HEK293 (cell line): ENCODE data around the gene INSYN1.
A peak's percentile ranks its signal among the peaks of the same experiment; 100 is the strongest.

Experiments used
- CTCF ChIA-PET: fragments of 350-600 bp; formaldehyde crosslinking; extraction: SDS; loops from one replicate; lab custom pipeline; 2021; ENCODE audit warnings: antibody characterized with exemption; lab: Yijun Ruan, JAX
- POLR2A ChIA-PET: fragments of 300-600 bp; formaldehyde crosslinking; extraction: SDS; loops from one replicate; lab custom pipeline; 2020; ENCODE audit warnings: antibody characterized with exemption, inconsistent platforms; lab: Yijun Ruan, JAX
- H3K27ac ChIP-seq: fragments of 200-500 bp; sonication (Bioruptor generic); 2 replicates; pipeline ENCODE4 v1.5.1; 2014; ENCODE audit warnings: low read depth, low read length, control low read depth, inconsistent platforms; ENCODE audit errors: extremely low read depth
- H3K36me3 ChIP-seq, 2 experiments: fragments of 200-500 bp in 1 of 2; sonication (Bioruptor generic) in 1 of 2; 1 replicate in 1 of 2; 2 replicates in 1 of 2; pipeline ENCODE4 v1.5.1; 2014 to 2017; ENCODE audit warnings: inconsistent platforms in 2 of 2, low read length in 2 of 2; ENCODE audit not compliant: control insufficient read depth in 2 of 2, insufficient read depth in 1 of 2
- H3K4me1 ChIP-seq: fragments of 200-500 bp; sonication (Bioruptor generic); 2 replicates; pipeline ENCODE4 v1.5.1; 2014; ENCODE audit warnings: mild to moderate bottlenecking, low read length, inconsistent platforms; ENCODE audit not compliant: control insufficient read depth, insufficient read depth
- H3K4me3 ChIP-seq: 2 replicates; pipeline ENCODE4 v1.5.1; 2011; ENCODE audit warnings: low read depth, mild to moderate bottlenecking, control low read depth, low read length, moderate library complexity
- H3K9me3 ChIP-seq: fragments of 200-500 bp; sonication (Bioruptor generic); 2 replicates; pipeline ENCODE4 v1.5.1; 2014; ENCODE audit warnings: low read depth, low read length, inconsistent platforms; ENCODE audit not compliant: control insufficient read depth, insufficient read depth
- BCL6B ChIP-seq: fragments of 450-650 bp; formaldehyde crosslinking; IDR thresholded peaks from 2 replicates; pipeline ENCODE4 v1.5.1; 2017; ENCODE audit warnings: missing biosample characterization, missing genetic modification characterization
- GFI1B ChIP-seq: fragments of 450-650 bp; formaldehyde crosslinking; IDR thresholded peaks from 2 replicates; pipeline ENCODE4 v1.5.1; 2016; ENCODE audit warnings: missing biosample characterization, missing genetic modification characterization
- GLIS2 ChIP-seq: fragments of 450-650 bp; formaldehyde crosslinking; IDR thresholded peaks from 2 replicates; pipeline ENCODE4 v1.5.1; 2016; ENCODE audit warnings: missing biosample characterization, missing genetic modification characterization
- REPIN1 ChIP-seq: fragments of 450-650 bp; formaldehyde crosslinking; IDR thresholded peaks from 2 replicates; pipeline ENCODE4 v1.5.1; 2017; ENCODE audit warnings: missing biosample characterization, missing genetic modification characterization, low read depth
- SALL2 ChIP-seq: fragments of 450-650 bp; formaldehyde crosslinking; IDR thresholded peaks from 2 replicates; pipeline ENCODE4 v1.5.0; 2017; ENCODE audit warnings: missing biosample characterization, mild to moderate bottlenecking, missing genetic modification characterization, borderline replicate concordance
- TCF7L2 ChIP-seq: IDR thresholded peaks from 2 replicates; pipeline ENCODE4 v1.6.1; 2011; ENCODE audit warnings: low read depth, mild to moderate bottlenecking, inconsistent platforms, low read length, moderate library complexity, borderline replicate concordance
- TSHZ1 ChIP-seq: fragments of 450-650 bp; formaldehyde crosslinking; IDR thresholded peaks from 2 replicates; pipeline ENCODE4 v1.5.1; 2016; ENCODE audit warnings: missing biosample characterization, missing genetic modification characterization, borderline replicate concordance
- YY1 ChIP-seq: fragments of 450-650 bp; formaldehyde crosslinking; IDR thresholded peaks from 2 replicates; pipeline ENCODE4 v1.5.1; 2018; ENCODE audit warnings: missing biosample characterization, missing genetic modification characterization
- ZBTB17 ChIP-seq: fragments of 450-650 bp; formaldehyde crosslinking; IDR thresholded peaks from 2 replicates; pipeline ENCODE4 v1.5.1; 2016; ENCODE audit warnings: missing biosample characterization, missing genetic modification characterization
- ZBTB20 ChIP-seq: fragments of 450-650 bp; formaldehyde crosslinking; IDR thresholded peaks from 2 replicates; pipeline ENCODE4 v1.5.1; 2016; ENCODE audit warnings: missing biosample characterization, missing genetic modification characterization
- ZBTB49 ChIP-seq: fragments of 450-650 bp; formaldehyde crosslinking; IDR thresholded peaks from 2 replicates; pipeline ENCODE4 v1.5.1; 2016; ENCODE audit warnings: missing biosample characterization, missing genetic modification characterization, low read depth
- ZBTB7A ChIP-seq: fragments of 450-650 bp; formaldehyde crosslinking; IDR thresholded peaks from 2 replicates; pipeline ENCODE4 v1.5.1; 2016; ENCODE audit warnings: low read depth, missing biosample characterization, missing genetic modification characterization
- ZFHX2 ChIP-seq: fragments of 450-650 bp; formaldehyde crosslinking; conservative IDR thresholded peaks from 2 replicates; pipeline ENCODE4 v1.5.1; 2016; ENCODE audit warnings: missing biosample characterization, missing genetic modification characterization
- ZFP41 ChIP-seq: fragments of 450-650 bp; formaldehyde crosslinking; IDR thresholded peaks from 2 replicates; pipeline ENCODE4 v1.5.1; 2016; ENCODE audit warnings: missing biosample characterization, missing genetic modification characterization, borderline replicate concordance
- ZNF112 ChIP-seq: fragments of 450-650 bp; formaldehyde crosslinking; IDR thresholded peaks from 2 replicates; pipeline ENCODE4 v1.5.0; 2017; ENCODE audit warnings: missing biosample characterization, missing genetic modification characterization
- ZNF155 ChIP-seq: fragments of 450-650 bp; formaldehyde crosslinking; IDR thresholded peaks from 2 replicates; pipeline ENCODE4 v1.5.1; 2016; ENCODE audit warnings: missing biosample characterization, missing genetic modification characterization
- ZNF175 ChIP-seq: fragments of 450-650 bp; formaldehyde crosslinking; IDR thresholded peaks from 2 replicates; pipeline ENCODE4 v1.5.1; 2016; ENCODE audit warnings: missing biosample characterization, missing genetic modification characterization
- ZNF19 ChIP-seq: fragments of 450-650 bp; formaldehyde crosslinking; IDR thresholded peaks from 2 replicates; pipeline ENCODE4; 2016; ENCODE audit warnings: missing biosample characterization, missing genetic modification characterization, low read depth
- ZNF211 ChIP-seq: fragments of 450-650 bp; formaldehyde crosslinking; IDR thresholded peaks from 2 replicates; pipeline ENCODE4 v1.5.1; 2016; ENCODE audit warnings: low read depth, missing biosample characterization, missing genetic modification characterization
- ZNF239 ChIP-seq: fragments of 450-650 bp; formaldehyde crosslinking; IDR thresholded peaks from 2 replicates; pipeline ENCODE4 v1.5.1; 2016; ENCODE audit warnings: missing biosample characterization, missing genetic modification characterization
- ZNF350 ChIP-seq: fragments of 450-650 bp; formaldehyde crosslinking; IDR thresholded peaks from 2 replicates; pipeline ENCODE4 v1.5.0; 2017; ENCODE audit warnings: missing biosample characterization, mild to moderate bottlenecking, missing genetic modification characterization
- ZNF394 ChIP-seq: fragments of 450-650 bp; formaldehyde crosslinking; IDR thresholded peaks from 2 replicates; pipeline ENCODE4 v1.5.1; 2016; ENCODE audit warnings: missing biosample characterization, missing genetic modification characterization, mild to moderate bottlenecking, moderate library complexity, borderline replicate concordance
- ZNF416 ChIP-seq: fragments of 450-650 bp; formaldehyde crosslinking; IDR thresholded peaks from 2 replicates; pipeline ENCODE4 v1.5.1; 2016; ENCODE audit warnings: missing biosample characterization, missing genetic modification characterization
- ZNF510 ChIP-seq: fragments of 450-650 bp; formaldehyde crosslinking; IDR thresholded peaks from 2 replicates; pipeline ENCODE4 v1.5.1; 2018; ENCODE audit warnings: mild to moderate bottlenecking, missing genetic modification characterization, missing biosample characterization; ENCODE audit not compliant: insufficient replicate concordance
- ZNF514 ChIP-seq: fragments of 450-650 bp; formaldehyde crosslinking; IDR thresholded peaks from 2 replicates; pipeline ENCODE4 v1.5.1; 2016; ENCODE audit warnings: missing biosample characterization, missing genetic modification characterization
- ZNF560 ChIP-seq: fragments of 450-650 bp; formaldehyde crosslinking; IDR thresholded peaks from 2 replicates; pipeline ENCODE4 v1.5.1; 2017; ENCODE audit warnings: missing biosample characterization, missing genetic modification characterization, borderline replicate concordance
- ZNF580 ChIP-seq: fragments of 450-650 bp; formaldehyde crosslinking; IDR thresholded peaks from 2 replicates; pipeline ENCODE4 v1.5.1; 2016; ENCODE audit warnings: missing biosample characterization, missing genetic modification characterization
- ZNF610 ChIP-seq: fragments of 450-650 bp; formaldehyde crosslinking; IDR thresholded peaks from 2 replicates; pipeline ENCODE4 v1.5.1; 2016; ENCODE audit warnings: missing biosample characterization, missing genetic modification characterization, borderline replicate concordance
- ZNF624 ChIP-seq: fragments of 450-650 bp; formaldehyde crosslinking; IDR thresholded peaks from 2 replicates; pipeline ENCODE4 v1.5.1; 2017; ENCODE audit warnings: missing biosample characterization, missing genetic modification characterization
- ZNF76 ChIP-seq: fragments of 450-650 bp; formaldehyde crosslinking; IDR thresholded peaks from 2 replicates; pipeline ENCODE4; 2016; ENCODE audit warnings: low read depth, missing biosample characterization, missing genetic modification characterization, borderline replicate concordance

The INSYN1 gene

GRCh38 chr15:73753250-73754130, at the start of gene INSYN1:
INSYN1 (minus strand) TSS chr15:73753351; CDS start chr15:73751130, 2,221 bp downstream.
- ChIA-PET CTCF (interaction anchor here (0.6 to 1.4 kb wide), 5 partner anchors 10 to 154 kb away, joined by 3 to 4 read pairs (median 3); no protein-coding TSS in a partner anchor), POLR2A (interaction anchor here (0.7 to 1.0 kb wide), 4 partner anchors 8 to 70 kb away, joined by 3 read pairs; no protein-coding TSS in a partner anchor)
- peaks cover 0 to 10% of the 10 kb centered on the region in 2 experiments; a peak in 1 of 3 replicates for H3K36me3 ChIP-seq
- no peaks in the 10 kb centered on the region for H3K9me3 ChIP-seq
- H3K27ac ChIP-seq: peak within 1 kb of the TSS; percentile 71; the same call in 1 of the 2 replicates
- peak within 1 kb of the TSS; percentile 54 for H3K4me3 ChIP-seq
- H3K4me1 ChIP-seq: peaks cover 3% of the 10 kb centered on the region
- TF ChIP-seq ZNF211 (tag by site-specific recombination) (no peak), BCL6B (no peak), ZNF175 (tag by site-specific recombination) (no peak), ZBTB20 (tag by site-specific recombination) (peak; percentile 81), REPIN1 (tag by site-specific recombination) (no peak), ZNF610 (tag by site-specific recombination) (no peak), ZNF510 (no peak), YY1 (no peak), ZNF624 (tag by site-specific recombination) (no peak), TSHZ1 (tag by site-specific recombination) (0 out of 2 replicates have a peak, but pooled peaks have one; percentile 10), ZBTB17 (no peak; the same call in 1 of the 2 replicates), TCF7L2 (no peak), SALL2 (tag by site-specific recombination) (no peak), ZNF350 (tag by site-specific recombination) (no peak), ZNF514 (tag by site-specific recombination) (no peak), ZNF239 (tag by site-specific recombination) (no peak), ZFHX2 (tag by site-specific recombination) (peak; percentile 57), ZBTB49 (no peak), GFI1B (no peak), ZNF416 (no peak), ZFP41 (tag by site-specific recombination) (no peak), ZNF394 (tag by site-specific recombination) (no peak), ZNF155 (no peak), ZNF19 (no peak), GLIS2 (peak; percentile 88), ZNF580 (tag by site-specific recombination) (no peak), ZNF112 (tag by site-specific recombination) (no peak), ZBTB7A (0 out of 2 replicates have a peak, but pooled peaks have one; percentile 61), ZNF76 (no peak), ZNF560 (no peak)
